GM18870 (cell line): Measurements from ENCODE around the gene UBA52.
"Not testable (repeated sequence)": the region's sequence is repeated elsewhere in the genome, so short reads cannot be mapped to it uniquely, and the experiment has no call there.

Experiments used
- ATAC-seq: cut with Tn5 transposase; IDR thresholded peaks from one replicate; pipeline ENCODE4 v1.9.1; 2021; ENCODE audit warnings: moderate library complexity; ENCODE audit not compliant: unreplicated experiment

The UBA52 gene

DNA sequence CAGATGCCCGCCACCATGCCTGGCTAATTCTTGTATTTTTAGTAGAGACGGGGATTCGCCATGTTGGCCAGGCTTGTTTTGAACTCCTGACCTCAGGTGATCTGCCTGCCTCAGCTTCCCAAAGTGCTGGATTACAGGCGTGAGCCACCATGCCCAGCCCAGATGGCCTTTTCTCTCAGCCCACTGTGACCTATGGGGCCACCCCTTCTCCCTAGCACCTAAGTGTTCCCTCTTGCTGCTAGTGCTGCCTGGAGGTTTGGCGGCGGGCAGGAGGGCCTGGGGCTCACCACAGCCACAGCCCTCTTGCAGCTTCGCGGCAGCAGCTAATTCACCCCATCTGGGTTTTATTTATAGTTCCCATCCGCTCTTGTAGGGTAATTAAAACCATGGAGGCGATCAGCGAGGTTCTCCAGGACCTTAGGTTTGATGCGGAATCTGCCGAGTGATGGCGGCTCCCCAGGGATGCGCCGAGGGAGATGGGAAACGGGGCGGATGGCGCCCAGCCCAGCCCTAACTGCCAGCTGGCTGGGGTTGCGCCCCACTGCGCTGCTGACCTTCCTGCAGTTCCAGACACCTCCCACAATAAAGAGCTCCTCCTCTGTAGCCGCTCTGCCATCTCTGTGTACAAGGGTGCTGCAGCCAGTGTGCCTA lies 20.2 kb downstream of the UBA52 start:
- no peak for ATAC-seq

DNA sequence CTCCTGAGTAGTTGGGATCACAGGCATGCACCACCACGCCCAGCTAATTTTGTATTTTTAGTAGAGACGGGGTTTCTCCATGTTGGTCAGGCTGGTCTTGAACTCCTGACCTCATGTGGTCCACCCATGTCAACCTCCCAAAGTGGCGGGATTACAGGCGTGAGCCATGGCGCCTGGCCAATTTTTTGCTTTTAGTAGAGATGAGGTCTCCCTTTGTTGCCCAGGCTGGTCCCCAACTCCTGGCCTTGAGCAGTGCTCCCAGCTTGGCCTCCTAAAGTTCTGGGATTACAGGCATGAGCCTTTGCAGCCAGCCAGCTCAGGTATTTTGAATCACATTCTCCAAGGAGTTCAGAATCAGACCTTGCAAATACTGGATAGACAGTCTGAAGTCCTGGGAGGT lies 21.1 kb downstream of the UBA52 start:
- ATAC-seq = not testable (repeated sequence)

DNA sequence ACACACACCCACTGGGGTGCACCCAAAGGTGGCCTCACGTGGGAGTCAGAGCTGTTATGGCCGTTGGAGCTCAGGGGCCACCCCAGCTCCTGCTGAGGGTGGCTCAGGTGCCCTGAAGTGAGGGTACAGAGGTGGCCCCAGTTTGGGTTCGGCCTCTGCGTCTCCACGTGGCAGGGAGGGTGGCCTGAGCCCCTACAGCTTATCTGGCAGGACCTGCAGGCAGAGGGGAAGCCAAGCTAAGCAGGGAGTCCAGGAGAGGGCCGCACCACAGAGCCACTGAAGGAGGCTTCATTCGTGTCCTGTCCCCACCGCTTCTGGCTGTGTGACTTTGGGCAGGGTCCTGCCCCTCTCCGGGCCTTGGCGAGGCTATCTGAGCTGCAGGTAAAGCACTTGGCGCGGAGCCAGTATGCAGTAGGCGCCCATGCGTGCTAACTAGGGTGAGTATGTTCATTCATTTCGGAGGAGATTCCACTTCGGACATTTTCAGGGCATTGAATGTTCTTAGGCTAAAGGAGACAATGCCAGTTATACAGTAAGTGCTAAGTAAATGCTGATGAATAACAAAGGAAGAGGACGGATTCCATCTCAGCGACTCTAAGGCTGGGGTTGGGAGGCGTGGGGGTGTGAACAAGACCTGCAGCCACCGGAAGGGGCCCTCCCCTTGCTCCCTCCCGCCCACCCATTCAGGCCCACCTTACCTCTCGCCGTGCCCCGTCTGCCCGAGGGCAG lies 21.9 kb downstream of the UBA52 start:
- no peak for ATAC-seq

DNA sequence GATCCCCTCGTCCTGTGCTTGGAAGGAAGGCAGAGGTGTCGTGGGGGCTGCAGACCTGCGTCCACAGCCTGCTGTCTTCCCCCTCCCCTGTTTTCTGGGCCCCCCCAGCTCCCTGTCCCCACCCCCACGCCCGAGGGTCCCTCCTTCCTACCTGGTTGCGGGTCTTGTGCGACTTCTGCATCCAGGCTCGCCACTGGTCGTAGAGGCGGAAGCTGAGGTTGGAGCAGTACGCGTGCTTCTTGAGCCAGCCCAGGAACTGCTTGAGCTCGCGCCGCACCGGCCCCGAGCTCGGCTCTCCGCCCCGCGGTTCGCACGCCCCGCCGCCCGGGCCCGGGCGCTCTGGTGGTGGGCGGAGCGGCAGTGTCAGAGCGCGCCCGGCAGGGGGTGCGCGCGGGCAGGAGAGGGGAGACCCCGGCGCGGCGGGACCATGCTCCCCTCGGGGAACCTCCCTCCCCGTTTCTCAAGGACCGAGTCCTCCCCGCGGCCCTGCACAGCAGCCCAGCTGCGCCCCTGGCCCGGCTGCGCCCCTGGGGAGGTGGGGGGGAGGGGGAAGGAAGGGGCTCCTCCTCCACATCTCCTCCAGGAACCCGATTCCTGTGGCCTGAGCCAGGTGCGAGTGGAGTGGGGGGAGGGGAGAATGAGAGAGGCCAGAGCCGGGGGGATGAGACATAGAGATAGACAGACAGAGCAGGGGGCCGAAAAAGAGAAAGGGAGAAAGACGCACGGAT lies 22.6 kb downstream of the UBA52 start:
- no peak for ATAC-seq

DNA sequence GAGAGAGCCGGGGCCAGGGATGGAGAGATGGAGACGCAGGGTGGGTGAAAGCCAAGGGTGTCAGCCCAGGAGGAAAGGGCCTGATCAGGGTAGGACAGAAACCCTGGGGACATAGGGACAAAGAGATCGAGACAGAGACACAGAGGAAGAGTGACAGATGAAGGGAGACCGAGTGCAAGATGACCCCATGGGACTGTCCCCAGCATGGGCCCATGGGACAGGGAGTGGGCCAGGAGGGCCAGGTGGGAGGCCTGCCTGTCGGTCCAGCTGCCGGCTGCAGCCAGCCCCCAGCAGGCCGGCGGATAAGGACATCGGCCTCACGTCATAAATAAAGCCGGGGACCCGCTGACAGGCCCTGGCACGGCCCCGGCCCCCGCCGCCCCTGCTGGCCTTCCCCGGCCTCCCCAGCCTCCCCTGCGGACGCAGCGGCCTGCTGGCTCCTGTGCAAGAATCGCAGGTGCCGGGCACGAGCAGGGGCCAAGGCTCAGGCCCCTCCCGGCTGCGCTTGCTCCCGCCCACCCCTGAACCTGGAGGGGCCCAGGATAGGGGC lies 23.2 kb downstream of the UBA52 start:
- ATAC-seq = no peak

DNA sequence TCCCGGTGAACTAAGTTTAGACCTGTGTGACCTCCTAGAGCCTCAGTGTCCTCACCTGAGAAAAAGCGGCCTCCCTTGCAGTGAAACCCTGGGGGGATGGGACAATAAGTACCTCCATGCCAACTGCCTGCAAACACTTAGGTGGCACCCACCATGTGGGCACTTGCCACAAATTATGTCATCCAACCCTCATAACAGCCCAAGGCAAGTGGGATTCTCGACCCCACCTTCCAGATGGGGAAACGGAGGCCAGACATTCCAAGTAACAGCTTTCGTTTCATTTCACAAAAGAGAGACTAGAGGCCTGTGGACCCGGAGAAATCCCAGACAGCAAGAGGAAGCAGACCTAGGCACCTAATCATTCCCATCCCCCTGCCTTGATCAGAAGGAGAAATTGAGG lies 23.8 kb downstream of the UBA52 start:
- no peak for ATAC-seq

DNA sequence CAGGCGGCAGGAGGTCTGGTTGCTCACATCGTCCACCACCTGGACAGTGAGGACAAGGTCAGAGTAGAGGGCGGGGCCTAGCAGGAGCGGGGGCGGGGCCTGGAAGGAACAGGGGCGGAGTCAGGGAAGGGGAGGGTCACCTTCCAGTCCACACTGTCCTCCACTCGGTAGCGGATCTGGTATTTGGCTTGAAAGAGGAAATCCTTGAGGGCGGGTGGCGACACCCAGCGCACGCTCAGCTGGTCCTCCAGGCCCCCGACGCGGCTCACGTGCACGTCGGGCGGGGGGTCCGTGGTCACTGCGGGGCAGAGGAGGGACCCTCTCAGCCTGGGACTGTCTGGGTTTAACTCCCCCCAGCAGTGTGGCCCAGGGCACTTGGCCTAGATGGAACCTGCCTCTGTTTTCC lies 25.1 kb downstream of the UBA52 start:
- ATAC-seq = no peak

DNA sequence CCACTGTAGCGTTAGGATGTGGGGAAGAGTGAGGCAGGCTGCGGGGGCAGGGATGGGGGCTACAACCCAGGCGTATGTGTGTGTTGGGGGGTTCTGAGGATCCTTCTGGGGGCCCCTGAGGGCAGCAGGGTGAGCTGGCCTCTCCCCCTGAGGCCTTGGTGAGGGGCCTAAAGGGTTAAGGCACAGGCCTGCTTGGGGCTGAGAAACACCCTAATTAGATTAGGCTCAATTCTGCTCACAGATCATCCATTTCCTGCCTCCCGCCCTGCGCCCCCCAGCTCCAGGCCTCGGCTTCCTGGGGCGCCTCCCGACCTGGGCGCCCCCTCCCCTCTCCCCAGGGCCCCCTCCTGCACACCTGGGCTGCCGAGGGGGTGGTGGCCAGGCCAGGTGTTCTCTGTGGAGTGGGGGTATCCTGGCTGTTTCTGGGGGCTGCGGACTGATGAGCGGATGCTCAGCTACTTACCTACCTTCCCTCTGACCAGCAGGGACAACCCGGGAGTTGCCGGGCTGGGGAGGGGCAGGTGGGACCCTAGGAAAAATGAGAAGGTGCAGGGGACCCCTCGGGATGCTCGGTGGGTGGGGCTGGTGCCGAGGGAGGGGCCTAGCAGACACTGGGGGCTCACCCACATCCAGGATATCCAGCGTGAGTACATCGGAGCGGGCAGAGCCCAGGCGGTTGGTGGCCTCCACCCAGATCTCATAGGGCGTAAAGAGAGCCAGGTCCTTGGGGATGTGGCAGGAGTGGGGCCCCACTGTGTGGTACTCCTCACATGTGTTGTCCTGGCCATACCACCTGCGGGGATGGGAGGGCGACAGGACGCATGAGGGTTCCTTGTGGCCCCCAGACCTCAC lies 26.4 kb downstream of the UBA52 start:
- ATAC-seq = no peak

DNA sequence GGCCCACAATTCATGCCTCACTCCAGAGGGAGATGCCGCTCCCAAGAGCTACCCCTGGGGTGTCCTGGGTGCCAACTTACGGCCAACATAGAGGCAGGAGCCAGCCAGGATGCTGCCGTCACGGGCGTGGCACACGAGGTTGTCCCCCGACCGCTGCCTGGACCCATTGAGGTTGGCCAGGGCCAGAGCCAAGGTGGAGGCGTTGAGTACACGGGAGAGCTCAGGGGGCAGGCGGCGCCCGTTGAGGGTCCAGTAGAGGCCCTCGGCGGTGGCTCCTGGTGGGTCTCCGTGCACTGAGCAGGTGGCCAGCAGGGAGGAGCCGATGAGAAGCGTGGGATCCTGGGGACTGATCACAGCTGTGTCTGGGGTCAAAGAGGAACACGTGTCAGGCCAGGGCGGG lies 27.8 kb downstream of the UBA52 start:
- no peak for ATAC-seq

DNA sequence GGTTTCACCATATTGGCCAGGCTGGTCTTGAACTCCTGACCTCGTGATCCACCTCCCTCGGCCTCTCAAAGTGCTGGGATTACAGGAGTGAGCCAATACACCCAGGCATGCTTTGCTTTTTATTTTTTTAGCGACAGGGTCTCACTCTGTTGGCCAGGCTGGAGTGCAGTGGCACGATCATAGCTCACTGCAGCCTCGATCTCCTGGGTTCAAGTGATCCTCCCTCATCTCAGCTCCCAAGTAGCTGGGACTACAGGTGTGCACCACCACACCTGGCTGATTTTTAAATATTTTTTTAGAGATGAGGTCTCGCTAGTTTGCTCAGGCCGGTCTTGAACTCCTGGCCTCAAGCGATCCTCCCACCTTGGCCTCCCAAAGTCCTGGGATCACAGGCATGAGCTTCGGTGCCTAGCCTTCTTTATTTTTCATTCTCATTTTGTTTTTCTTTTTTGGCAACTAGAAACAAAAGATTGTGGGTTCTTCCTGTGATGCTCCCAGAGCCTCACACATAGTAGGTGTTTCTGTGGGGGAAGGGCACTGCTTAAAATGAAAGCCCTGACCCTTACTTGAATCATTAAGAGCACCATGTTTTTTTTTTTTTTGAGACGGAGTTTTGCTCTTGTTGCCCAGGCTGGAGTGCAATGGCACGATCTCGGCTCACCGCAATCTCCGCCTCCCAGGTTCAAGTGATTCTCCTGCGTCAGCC lies 29.2 kb downstream of the UBA52 start:
- not testable (repeated sequence) for ATAC-seq

DNA sequence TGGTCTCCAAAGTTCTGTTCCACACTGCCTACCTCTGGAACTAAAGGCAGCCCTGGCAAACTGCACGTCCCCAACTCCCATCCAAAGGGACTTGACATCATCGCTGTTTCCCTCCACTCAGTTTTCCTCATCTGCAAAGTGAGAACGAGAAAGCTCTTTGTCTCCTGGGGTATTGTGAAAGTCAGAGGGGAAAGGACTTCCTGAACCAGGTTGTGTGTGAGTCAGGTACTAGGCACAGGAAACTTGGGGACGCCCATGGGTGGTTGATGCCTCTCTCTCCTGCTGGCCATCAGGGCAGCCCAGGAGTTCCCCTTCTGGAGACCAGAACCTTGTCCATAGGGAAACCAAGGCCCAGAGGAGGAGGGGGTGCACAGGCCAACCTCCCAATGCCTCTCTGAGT lies 30.2 kb downstream of the UBA52 start:
- no peak for ATAC-seq

DNA sequence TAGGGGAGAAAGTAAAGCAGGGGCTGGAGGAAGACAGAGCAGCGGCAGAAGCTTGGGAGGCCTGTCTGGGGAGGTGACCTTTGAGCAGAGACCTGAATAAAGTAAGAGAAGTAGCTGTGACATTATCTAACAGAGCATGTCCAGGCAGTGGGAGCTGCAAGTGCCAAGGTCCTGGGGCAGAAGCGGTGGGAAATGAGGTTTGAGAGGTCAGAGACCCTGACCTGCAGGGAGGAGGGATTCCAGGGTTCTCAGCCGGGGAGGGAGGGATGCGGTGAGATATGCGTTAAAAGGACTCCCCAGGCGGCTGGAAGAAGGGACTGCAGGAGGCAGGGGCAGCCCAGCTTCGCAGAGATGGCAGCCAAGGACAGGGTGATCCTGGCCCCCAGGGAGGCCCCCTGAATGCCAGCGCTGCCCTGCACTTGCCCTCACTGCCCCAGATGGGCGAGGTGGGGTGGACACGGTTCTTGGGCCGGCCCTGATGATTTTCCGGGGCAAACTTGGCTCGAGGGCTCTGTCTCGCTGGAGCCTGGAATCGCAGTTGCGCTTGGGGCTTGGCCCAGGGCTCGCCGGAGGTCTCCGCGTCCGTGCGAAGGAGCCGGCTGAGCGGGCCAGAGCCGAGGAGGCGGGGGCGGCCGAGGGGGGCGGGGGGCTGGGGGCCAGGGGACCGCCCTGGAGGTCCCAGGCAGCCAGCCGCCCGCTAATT lies 31.7 kb downstream of the UBA52 start:
- ATAC-seq = no peak

DNA sequence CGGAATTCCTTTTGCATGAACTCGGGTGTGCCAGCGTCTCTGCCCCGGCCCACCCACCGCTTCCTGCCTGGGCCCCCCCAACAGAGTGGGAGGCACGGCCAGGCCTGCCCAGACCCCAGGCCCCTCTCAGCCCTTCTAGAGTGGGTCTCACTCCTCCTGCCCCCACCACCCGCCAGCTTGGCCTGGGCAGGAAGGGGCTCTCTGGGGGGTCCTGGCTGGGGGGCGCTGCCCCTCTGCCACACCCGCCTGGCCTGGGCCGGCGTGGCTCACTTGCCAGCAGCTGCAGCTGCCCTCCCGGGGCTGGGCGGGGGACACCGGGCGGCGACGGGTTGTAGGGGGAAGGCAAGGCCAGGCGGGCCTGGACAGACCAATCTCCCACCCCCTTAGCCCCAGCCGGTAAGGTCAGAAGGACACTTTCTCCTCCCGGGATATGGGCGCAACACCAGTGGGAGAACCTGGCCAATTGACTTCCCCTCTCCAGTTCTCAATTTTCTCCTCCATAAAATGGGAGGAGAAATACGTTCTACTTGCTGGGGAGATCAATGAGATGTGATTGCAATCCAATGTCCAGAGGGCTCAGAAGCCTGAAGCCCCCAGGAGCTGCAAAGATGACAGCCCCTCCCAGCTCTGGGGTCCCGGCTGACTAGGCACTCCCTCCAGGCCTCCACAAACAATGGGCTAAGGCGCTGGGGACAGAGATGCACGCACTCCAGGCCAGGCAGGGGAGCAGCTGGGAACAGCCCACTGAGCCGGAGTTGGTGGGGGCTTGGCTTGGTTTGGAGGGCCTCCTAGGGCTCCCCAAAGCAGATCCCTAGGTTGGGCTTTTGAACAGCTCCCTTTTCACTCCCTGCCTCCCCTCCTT lies 32.5 kb downstream of the UBA52 start:
- ATAC-seq = no peak

DNA sequence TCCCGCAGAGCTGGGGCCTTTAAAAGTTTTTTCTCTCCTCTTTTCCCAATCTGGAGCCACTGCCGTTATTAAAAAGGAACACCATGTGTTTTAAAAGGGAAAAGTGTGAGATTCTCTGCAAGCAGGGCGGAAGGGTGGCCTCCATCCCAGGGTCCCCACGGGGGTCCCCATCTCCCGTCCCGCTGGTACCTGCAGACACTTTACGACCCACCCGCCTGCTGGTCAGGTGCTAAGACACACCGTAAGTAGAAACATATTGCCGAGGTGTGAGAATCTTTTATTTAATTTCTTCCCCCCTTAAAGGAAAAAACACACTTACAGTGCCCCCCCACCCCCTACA lies 33.1 kb downstream of the UBA52 start:
- ATAC-seq = no peak

DNA sequence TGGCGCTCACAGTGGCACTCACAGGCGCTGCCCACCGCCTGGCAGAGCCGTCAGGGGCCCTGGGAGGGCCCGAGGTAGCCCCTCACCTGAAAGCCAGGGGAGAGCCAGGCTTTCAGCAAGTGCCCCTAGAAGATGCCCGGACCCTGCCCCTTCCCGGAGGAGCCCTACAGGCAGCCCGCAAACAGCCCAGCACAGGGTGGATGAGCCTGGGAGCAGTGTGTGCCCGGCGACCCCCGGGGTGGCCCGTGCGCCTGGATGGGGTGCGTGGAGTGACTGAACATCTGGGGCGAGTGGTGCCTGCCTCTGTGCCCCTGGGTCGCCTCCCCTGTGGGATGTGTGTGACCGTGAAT lies 33.5 kb downstream of the UBA52 start:
- ATAC-seq = no peak

DNA sequence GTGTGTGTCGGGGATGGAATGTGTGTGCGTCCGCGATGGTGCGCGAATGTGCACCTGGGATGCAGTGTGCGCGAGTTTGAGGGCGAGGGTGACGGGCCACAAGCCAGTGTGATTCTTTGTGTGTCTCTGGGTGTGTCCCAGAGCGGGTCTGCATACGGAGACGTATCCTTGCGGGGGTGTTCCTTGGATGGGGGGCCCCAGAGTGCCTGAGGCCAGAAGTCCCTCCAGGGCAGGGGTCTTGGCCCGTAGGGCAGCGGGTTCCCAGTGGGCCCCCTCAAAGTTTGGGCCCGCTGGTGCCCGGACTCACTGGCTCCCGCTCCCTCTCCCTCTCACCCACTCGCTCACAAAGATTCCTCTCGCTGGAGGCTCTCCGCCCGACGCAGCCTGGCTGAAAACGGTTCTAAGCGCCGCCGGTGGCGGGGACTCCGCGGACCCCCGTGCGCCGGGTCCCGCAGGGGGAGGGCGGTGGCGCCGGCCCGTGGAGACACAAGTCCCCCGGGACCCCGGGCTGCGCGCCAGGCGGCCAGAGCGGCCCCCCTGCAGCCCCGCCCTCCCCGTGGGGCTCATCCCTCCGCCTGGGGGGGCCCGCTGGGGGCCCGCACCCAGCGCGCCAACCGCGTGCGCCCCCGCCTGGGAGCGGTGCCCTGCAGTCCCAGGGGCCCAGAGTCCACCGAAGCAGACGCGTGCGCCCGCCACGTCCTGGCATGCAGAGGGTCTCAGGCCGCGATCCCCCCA lies 34.1 kb downstream of the UBA52 start:
- ATAC-seq = no peak

DNA sequence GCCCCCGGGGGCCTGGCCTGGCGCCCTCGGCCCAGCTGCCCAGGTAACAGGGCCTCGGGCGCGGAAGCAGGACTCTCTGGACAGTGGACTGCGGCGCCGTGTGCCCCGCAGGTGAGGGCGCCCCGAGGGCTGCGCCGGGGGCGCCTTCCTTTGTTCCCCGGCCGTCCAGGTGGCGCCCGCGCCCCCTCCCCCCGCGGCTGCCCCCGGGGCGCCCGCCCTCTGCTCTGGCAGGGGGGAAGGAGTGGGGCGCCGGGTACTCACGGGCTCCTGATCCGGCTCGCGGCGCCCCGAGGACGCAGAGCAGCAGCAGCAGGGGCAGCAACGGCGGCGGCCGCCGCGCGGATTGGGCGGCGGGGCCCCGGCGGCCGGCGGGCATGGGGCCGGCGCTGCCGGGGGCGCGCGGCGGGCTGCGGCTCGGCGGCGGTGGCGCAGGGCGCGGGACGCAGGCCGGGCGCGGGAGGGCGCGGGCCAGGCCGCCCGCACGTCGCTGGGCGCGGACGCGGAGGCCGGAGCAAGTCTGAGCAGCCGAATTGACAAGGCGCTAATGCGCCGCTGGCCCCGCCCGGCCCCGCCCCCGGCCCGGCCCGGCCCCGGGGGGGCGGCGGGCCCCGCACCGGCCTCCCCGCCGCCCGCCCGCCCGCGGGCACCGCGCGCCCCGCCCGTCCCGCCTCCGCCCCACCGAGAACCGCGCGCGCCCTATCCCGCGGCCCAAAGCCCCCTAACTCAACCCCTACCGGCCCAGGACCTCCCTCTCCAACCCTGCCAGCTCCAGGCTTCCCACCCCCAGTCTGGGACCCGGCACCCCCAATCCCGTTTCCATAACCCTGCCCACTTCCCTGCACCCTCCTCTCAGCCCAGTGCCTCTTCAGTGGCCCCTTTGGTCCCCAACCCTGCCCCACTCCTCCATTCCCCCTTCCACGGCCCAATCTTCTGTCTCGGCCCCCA lies 34.9 kb downstream of the UBA52 start, which contains the start of gene CRLF1:
TSS of gene CRLF1 (minus strand) at position 519 of the 945 bp plus-strand sequence. CDS start at position 376, 143 bp downstream.
- no peak for ATAC-seq
